Breast epithelium (tissue), 3 donors: ENCODE measurements around the gene DHRS4.

Experiments
- CTCF ChIP-seq, 3 donors: fragments of 450-650 bp; IDR thresholded peaks; one replicate each; pipeline ENCODE4 v1.5.1; 2016 to 2017; ENCODE audit warnings: antibody characterized with exemption in 3 of 3, mild to moderate bottlenecking in 3 of 3, moderate library complexity in 3 of 3
- POLR2A ChIP-seq: fragments of 450-650 bp; IDR thresholded peaks from one replicate; pipeline ENCODE4 v1.6.1; 2016; ENCODE audit warnings: antibody characterized with exemption, mild to moderate bottlenecking, moderate library complexity

- TF ChIP-seq CTCF (IDR thresholded peaks at IDR 0.05) (no peak), POLR2A (no peak)
Measured at GRCh38 chr14:23933108-23933741, 20.3 kb upstream of the DHRS4 start.
